Loucy (cell line): ENCODE data around the gene C8A.

Source experiments
- H2AFZ ChIP-seq: fragments of 200-600 bp; sonication (generic); 2 replicates; pipeline ENCODE4 v1.6.0; 2016; ENCODE audit warnings: antibody characterized with exemption, mild to moderate bottlenecking, low read length, moderate library complexity
- H3F3A ChIP-seq: fragments of 200-600 bp; 2 replicates; pipeline ENCODE4 v1.6.0; 2016; ENCODE audit warnings: antibody characterized with exemption, low read depth, mild to moderate bottlenecking
- H3K27me3 ChIP-seq: fragments of 200-600 bp; sonication (generic); 2 replicates; pipeline ENCODE4 v1.6.1; 2014; ENCODE audit warnings: low read length, mild to moderate bottlenecking; ENCODE audit not compliant: insufficient read depth, poor library complexity, severe bottlenecking
- H3K36me3 ChIP-seq: fragments of 200-600 bp; sonication (generic); 2 replicates; pipeline ENCODE4 v1.6.1; 2016; ENCODE audit warnings: low read length; ENCODE audit not compliant: insufficient read depth
- H3K4me1 ChIP-seq: fragments of 200-600 bp; sonication (generic); 2 replicates; pipeline ENCODE4 v1.5.1; 2014; ENCODE audit warnings: low read length, mild to moderate bottlenecking; ENCODE audit not compliant: insufficient read depth, poor library complexity, severe bottlenecking
- H3K4me2 ChIP-seq: fragments of 200-600 bp; sonication (generic); 2 replicates; pipeline ENCODE4 v1.6.0; 2014; ENCODE audit warnings: antibody characterized with exemption, low read length, low read depth, mild to moderate bottlenecking; ENCODE audit not compliant: poor library complexity, severe bottlenecking
- H3K4me3 ChIP-seq: fragments of 200-600 bp; sonication (generic); 2 replicates; pipeline ENCODE4 v1.5.1; 2014; ENCODE audit warnings: low read length, mild to moderate bottlenecking, mixed read lengths; ENCODE audit not compliant: poor library complexity, severe bottlenecking
- H3K79me2 ChIP-seq: fragments of 200-600 bp; sonication (generic); 2 replicates; pipeline ENCODE4 v1.6.1; 2014; ENCODE audit warnings: low read length; ENCODE audit not compliant: insufficient read depth
- H3K9ac ChIP-seq: fragments of 200-600 bp; sonication (generic); 2 replicates; pipeline ENCODE4 v1.6.0; 2014; ENCODE audit warnings: mild to moderate bottlenecking, low read depth, low read length, moderate library complexity; ENCODE audit not compliant: poor library complexity, severe bottlenecking
- H3K9me2 ChIP-seq: fragments of 200-600 bp; sonication (generic); replicated peaks from 2 replicates; pipeline ENCODE4 v1.6.1; 2016; ENCODE audit warnings: low read depth, low read length, mixed read lengths
- H3K9me3 ChIP-seq: fragments of 200-600 bp; sonication (generic); 2 replicates; pipeline ENCODE4 v1.6.1; 2014; ENCODE audit warnings: mild to moderate bottlenecking, antibody characterized with exemption, low read length, low read depth; ENCODE audit not compliant: insufficient read depth
- H4K20me1 ChIP-seq: fragments of 200-600 bp; sonication (generic); 2 replicates; pipeline ENCODE4 v1.6.0; 2014; ENCODE audit warnings: antibody characterized with exemption, low read length, mild to moderate bottlenecking; ENCODE audit not compliant: insufficient read depth, poor library complexity, severe bottlenecking
- EZH2phosphoT487 ChIP-seq: fragments of 200-600 bp; IDR thresholded peaks from 2 replicates; pipeline ENCODE4 v1.6.1; 2018; ENCODE audit warnings: antibody characterized with exemption, mild to moderate bottlenecking, moderate library complexity, borderline replicate concordance
- TF ChIP-seq, protein P1 (sequence below): fragments of 200-600 bp; sonication (generic); conservative IDR thresholded peaks from 2 replicates; pipeline ENCODE4 v1.5.1; 2014; ENCODE audit warnings: mild to moderate bottlenecking, antibody characterized with exemption, low read length

The C8A gene

DNA sequence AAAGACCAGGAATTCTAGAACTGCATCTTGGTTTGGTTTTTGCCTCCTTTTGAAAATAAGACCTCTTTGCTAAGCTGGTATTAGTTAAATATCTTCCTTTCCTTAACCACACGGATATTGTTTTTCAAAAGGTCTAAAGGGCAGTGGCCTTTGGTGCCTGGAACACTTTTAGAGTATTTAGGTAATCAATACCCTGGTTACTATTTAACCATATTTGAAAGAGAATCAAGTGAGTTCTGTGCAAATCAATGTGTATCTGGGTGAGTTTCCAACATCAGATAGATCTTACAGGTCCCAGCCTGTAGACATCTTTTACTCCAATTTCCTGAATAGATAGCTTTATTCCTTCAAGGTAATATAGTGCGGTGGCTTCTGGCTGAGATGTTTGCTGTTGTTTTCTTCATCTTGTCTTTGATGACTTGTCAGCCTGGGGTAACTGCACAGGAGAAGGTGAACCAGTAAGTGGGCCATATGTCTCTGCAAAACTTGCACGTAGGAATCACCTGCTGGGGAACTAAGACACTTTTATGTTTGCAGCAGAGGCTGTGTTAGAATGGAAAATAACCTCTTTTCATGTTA, at the start of gene C8A:
Gene C8A (plus strand): TSS at position 277 of the 579 bp plus-strand sequence. CDS start 105 bp downstream, at position 382.
- no peaks in the 10 kb centered on the region; the same call in 1 of the 2 replicates for H3K9me2 ChIP-seq
- no peaks in the 10 kb centered on the region for H3F3A ChIP-seq
- no peaks in the 10 kb centered on the region for H3K9me3 ChIP-seq
- no peak for TF ChIP-seq EZH2phosphoT487
- H3K79me2 ChIP-seq: no peaks in the 10 kb centered on the region
- H3K4me1 ChIP-seq: no peaks in the 10 kb centered on the region
- H3K27me3 ChIP-seq: no peaks in the 10 kb centered on the region
- no peak within 1 kb of the TSS for H3K9ac ChIP-seq
- H4K20me1 ChIP-seq: no peaks in the 10 kb centered on the region
- H3K4me2 ChIP-seq: no peak within 1 kb of the TSS
- H2AFZ ChIP-seq: no peak within 1 kb of the TSS
- H3K36me3 ChIP-seq: no peaks in the 10 kb centered on the region
- no peak within 1 kb of the TSS for H3K4me3 ChIP-seq

DNA sequence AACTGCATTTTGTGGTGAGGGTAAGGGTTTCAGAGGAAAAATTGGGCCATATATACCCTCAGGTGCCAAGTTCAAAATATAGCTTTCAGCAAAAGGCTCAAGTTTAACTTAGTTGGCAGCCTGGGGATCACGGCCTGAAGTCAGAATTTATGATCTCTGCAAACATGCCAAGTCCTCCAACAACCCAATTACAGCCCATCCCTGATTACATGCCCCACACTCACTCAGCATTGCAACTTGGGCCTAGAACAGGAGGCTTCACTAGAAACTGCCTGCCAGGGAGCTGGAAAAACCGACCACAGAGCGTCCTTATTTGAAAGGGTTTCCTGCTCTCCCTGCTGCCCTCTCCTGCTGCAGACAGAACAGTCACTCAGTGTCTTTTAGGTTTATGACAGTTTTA, 47.8 kb upstream of the C8A start:
- TF ChIP-seq EZH2phosphoT487: no peak
- TF ChIP-seq, protein P1, sequence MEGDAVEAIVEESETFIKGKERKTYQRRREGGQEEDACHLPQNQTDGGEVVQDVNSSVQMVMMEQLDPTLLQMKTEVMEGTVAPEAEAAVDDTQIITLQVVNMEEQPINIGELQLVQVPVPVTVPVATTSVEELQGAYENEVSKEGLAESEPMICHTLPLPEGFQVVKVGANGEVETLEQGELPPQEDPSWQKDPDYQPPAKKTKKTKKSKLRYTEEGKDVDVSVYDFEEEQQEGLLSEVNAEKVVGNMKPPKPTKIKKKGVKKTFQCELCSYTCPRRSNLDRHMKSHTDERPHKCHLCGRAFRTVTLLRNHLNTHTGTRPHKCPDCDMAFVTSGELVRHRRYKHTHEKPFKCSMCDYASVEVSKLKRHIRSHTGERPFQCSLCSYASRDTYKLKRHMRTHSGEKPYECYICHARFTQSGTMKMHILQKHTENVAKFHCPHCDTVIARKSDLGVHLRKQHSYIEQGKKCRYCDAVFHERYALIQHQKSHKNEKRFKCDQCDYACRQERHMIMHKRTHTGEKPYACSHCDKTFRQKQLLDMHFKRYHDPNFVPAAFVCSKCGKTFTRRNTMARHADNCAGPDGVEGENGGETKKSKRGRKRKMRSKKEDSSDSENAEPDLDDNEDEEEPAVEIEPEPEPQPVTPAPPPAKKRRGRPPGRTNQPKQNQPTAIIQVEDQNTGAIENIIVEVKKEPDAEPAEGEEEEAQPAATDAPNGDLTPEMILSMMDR: no peak
- H3K4me3 ChIP-seq: no peak overlapping the region
- no peaks in the 10 kb centered on the region for H4K20me1 ChIP-seq
- H2AFZ ChIP-seq: no peak overlapping the region
- H3K9ac ChIP-seq: no peak overlapping the region
- H3K4me1 ChIP-seq: no peaks in the 10 kb centered on the region
- no peaks in the 10 kb centered on the region for H3K36me3 ChIP-seq
- H3F3A ChIP-seq: no peaks in the 10 kb centered on the region
- no peaks in the 10 kb centered on the region for H3K9me2 ChIP-seq
- no peaks in the 10 kb centered on the region for H3K27me3 ChIP-seq
- H3K4me2 ChIP-seq: no peak overlapping the region
- no peaks in the 10 kb centered on the region for H3K79me2 ChIP-seq
- H3K9me3 ChIP-seq: no peaks in the 10 kb centered on the region

DNA sequence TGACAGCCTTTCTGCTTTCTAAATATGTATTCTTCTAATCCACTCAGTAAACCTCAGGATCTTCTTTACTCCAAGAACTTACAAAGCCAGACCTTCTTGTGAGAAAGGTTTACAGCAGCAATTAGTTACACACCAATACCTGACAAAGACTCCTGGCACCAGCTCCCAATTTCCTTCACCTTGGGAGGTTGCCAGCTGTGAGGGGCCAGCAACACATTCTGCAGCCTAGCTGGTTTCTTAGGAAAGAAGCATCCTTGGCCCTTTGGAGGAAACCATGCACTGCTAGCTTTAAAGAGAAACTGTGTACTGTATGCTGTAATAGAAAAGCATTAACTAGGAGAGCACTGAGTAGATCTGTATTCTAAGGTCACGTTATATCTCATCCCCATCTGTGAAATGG, 46.2 kb upstream of the C8A start:
- Histone ChIP-seq H3K4me3 (no peak overlapping the region), H3K79me2 (no peaks in the 10 kb centered on the region), H3K27me3 (no peaks in the 10 kb centered on the region), H3K9ac (no peak overlapping the region), H3K9me3 (no peaks in the 10 kb centered on the region), H3K4me2 (no peak overlapping the region), H3K4me1 (no peaks in the 10 kb centered on the region), H3F3A (no peaks in the 10 kb centered on the region), H3K36me3 (no peaks in the 10 kb centered on the region), H4K20me1 (no peaks in the 10 kb centered on the region), H3K9me2 (no peaks in the 10 kb centered on the region), H2AFZ (no peak overlapping the region)
- TF ChIP-seq EZH2phosphoT487: no peak
- TF ChIP-seq, protein P1: no peak

DNA sequence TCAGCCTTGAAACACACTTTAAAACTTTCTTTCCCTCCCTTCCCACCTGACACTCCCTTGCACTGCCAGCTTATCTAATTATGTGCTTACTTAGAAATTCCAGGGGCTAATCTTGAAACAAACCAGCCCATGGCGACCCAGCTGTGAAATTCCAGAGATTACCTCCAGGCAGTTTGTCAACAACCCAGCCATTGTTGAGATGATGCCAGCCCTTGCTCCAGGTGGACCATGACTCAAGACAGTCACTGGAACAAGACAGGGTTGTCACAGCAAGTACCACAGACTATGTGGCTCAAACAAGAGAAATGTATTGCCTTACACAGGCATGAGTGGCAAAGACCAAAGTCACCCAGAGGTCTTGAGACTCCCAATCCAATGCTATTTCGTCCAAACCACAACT, 43.3 kb upstream of the C8A start:
- Histone ChIP-seq H3K4me1 (no peaks in the 10 kb centered on the region), H3K9me3 (no peaks in the 10 kb centered on the region), H2AFZ (no peak overlapping the region), H3K4me2 (no peak overlapping the region), H3K36me3 (no peaks in the 10 kb centered on the region), H3K9ac (no peak overlapping the region), H3K4me3 (no peak overlapping the region), H3K27me3 (no peaks in the 10 kb centered on the region), H3K9me2 (no peaks in the 10 kb centered on the region), H3K79me2 (no peaks in the 10 kb centered on the region), H3F3A (no peaks in the 10 kb centered on the region), H4K20me1 (no peaks in the 10 kb centered on the region)
- TF ChIP-seq, protein P1: no peak
- TF ChIP-seq EZH2phosphoT487: no peak
